Right atrium auricular region (tissue), 2 donors: ENCODE results near the gene HOXA9. TPM values are rescaled to one million over a fixed set of nuclear protein-coding genes. Genes with fewer than 3 reads are reported as not detected.

ENCODE experiments used
- DNase-seq: peaks from one replicate; pipeline ENCODE4 v3.0.0-alpha.2; 2019; ENCODE audit warnings: low spot score
- H3K27ac ChIP-seq, 2 donors: fragments of 200-600 bp; sonication (generic); 1 replicate in 1 of 2; 2 replicates in 1 of 2; pipeline ENCODE4 v1.5.1; 2016 to 2019
- H3K27me3 ChIP-seq, 2 donors: fragments of 200-600 bp; sonication (generic); one replicate each; pipeline versions ENCODE4 v1.5.1 to v1.6.0; 2017 to 2019
- H3K36me3 ChIP-seq: fragments of 200-600 bp; sonication (generic); one replicate; pipeline ENCODE4 v1.5.1; 2016
- H3K4me1 ChIP-seq, 2 donors: fragments of 200-600 bp; sonication (generic); one replicate each; pipeline versions ENCODE4 v1.5.1 to v1.6.0; 2017 to 2019
- H3K4me3 ChIP-seq, 2 donors: fragments of 200-600 bp; sonication (generic); 1 replicate in 1 of 2; 2 replicates in 1 of 2; pipeline ENCODE4 v1.5.1; 2017 to 2019; ENCODE audit warnings: mild to moderate bottlenecking in 1 of 2, moderate library complexity in 1 of 2
- H3K9me3 ChIP-seq, 2 donors: fragments of 200-600 bp; sonication (generic); one replicate each; pipeline ENCODE4 v1.5.1; 2019
- total RNA-seq, 2 donors: library from RNA; depleted of rRNA; stranded (reverse); fragments of >200 nt; gene quantifications; one replicate each; pipeline ENCODE4 v1.1.0, GENCODE V29; 2016
- TF ChIP-seq, protein P1 (sequence below), 2 donors: fragments of 200-600 bp; sonication (generic); IDR thresholded peaks; one replicate each; pipeline ENCODE4 v1.5.1; 2019; ENCODE audit warnings: antibody characterized with exemption in 2 of 2

The HOXA9 gene
- total RNA-seq, 2 donors from 2014 or later: not detected

DNA sequence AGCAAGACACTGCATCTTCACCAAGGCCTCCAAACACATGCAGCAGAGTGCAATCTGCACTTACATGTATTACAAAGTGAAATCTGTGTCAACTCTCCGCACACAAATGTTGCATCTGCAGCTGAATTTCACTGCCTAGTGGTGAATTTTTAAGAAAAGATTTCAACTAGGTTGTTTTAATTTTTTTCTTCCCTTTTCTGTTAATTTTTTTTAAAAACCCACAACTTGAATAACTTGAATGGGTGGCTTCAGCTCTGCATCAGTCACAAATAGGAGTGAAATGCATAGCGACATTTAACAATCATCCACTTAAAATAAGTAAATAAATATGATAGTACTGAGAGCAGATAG is 28.6 kb upstream of the HOXA9 start:
- DNase-seq: no peak
- TF ChIP-seq, protein P1, sequence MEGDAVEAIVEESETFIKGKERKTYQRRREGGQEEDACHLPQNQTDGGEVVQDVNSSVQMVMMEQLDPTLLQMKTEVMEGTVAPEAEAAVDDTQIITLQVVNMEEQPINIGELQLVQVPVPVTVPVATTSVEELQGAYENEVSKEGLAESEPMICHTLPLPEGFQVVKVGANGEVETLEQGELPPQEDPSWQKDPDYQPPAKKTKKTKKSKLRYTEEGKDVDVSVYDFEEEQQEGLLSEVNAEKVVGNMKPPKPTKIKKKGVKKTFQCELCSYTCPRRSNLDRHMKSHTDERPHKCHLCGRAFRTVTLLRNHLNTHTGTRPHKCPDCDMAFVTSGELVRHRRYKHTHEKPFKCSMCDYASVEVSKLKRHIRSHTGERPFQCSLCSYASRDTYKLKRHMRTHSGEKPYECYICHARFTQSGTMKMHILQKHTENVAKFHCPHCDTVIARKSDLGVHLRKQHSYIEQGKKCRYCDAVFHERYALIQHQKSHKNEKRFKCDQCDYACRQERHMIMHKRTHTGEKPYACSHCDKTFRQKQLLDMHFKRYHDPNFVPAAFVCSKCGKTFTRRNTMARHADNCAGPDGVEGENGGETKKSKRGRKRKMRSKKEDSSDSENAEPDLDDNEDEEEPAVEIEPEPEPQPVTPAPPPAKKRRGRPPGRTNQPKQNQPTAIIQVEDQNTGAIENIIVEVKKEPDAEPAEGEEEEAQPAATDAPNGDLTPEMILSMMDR (IDR thresholded peaks at IDR 0.05): no peak
- H3K27ac ChIP-seq: no peak overlapping the region
- H3K27me3 ChIP-seq: peaks cover 78 to 89% of the 10 kb centered on the region in 2 donors
- H3K36me3 ChIP-seq: no peaks in the 10 kb centered on the region
- H3K9me3 ChIP-seq: no peaks in the 10 kb centered on the region
- no peak overlapping the region for H3K4me3 ChIP-seq
- peaks cover 0 to 30% of the 10 kb centered on the region in 2 donors for H3K4me1 ChIP-seq

DNA sequence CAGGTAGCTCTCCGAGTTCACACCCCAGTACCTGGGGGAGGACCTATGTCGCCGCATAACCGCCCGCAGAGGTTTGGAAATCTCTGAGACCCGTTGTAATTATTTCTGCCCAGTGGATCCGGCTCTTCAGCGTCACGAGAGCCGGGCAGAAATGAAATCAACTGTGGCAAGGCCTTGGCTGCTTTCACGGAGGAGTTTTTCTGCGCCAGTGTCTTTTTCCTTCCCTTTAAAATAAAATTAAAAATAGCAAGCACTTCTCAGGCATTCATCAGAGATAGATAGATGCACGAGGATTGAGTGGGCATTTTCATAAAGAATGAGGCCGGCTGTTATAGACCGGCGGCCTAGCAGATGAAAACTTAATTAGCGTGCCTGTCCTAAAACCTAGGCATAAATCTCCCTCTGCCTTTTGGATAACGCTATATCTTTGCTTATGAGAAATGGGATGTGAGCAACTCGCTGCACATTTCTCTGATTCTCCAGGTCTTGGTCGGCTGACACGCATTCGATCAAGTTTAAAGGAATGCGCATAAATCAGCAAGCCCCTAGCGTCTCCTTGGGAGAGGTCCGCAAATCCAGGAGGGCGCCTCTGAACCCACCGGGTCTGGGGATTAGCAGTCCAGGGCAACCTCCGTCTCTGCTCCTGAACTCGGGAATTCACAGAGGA is 28.1 kb upstream of the HOXA9 start:
- Histone ChIP-seq H3K4me3 (peak overlapping the region in 1 of 2 donors; percentile 33), H3K9me3 (no peaks in the 10 kb centered on the region), H3K27ac (no peak overlapping the region), H3K36me3 (no peaks in the 10 kb centered on the region), H3K4me1 (peaks cover 0 to 30% of the 10 kb centered on the region in 2 donors), H3K27me3 (peaks cover 78 to 89% of the 10 kb centered on the region in 2 donors)
- DNase-seq: no peak
- TF ChIP-seq, protein P1 (IDR thresholded peaks at IDR 0.05): no peak

DNA sequence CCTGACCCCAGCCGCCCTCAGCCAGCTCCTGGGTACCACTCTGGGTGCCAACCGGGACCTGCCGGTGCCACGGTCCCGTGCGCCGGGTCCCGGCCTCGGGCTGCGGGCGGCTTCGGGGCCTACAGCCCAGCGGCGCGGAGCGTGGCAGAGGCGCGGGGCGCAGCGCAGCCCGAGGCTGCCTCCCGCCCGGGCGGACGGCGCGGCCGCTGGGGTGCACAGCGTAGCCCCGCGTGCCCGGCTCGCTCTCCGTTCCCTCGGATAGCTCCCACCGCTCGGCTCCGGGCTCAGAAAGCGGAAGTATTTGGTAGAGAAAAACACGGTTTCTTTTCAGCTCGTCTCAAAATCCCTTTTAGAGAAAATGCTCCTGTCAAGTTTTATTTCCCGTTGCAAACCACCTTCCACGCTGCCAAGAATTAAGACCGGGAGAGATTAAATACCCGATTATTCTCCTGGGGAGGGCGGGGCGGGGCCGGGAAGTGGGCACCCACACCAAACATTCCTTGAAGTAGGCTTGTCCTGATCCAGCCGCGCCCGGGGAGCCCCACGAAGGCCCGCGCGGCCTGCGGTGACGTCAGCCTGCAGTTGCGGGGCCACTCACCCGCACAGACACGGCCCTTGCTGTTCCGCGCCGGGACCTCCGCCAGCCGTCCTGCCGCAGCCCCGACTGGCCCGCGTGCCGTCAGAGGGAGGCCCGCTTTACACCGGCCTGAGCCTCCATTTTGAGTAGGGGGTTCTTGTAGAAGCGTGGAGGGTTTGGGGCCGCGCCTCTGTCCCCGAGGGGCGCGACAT is 27.4 kb upstream of the HOXA9 start:
- TF ChIP-seq, protein P1 (IDR thresholded peaks at IDR 0.05): no peak

DNA sequence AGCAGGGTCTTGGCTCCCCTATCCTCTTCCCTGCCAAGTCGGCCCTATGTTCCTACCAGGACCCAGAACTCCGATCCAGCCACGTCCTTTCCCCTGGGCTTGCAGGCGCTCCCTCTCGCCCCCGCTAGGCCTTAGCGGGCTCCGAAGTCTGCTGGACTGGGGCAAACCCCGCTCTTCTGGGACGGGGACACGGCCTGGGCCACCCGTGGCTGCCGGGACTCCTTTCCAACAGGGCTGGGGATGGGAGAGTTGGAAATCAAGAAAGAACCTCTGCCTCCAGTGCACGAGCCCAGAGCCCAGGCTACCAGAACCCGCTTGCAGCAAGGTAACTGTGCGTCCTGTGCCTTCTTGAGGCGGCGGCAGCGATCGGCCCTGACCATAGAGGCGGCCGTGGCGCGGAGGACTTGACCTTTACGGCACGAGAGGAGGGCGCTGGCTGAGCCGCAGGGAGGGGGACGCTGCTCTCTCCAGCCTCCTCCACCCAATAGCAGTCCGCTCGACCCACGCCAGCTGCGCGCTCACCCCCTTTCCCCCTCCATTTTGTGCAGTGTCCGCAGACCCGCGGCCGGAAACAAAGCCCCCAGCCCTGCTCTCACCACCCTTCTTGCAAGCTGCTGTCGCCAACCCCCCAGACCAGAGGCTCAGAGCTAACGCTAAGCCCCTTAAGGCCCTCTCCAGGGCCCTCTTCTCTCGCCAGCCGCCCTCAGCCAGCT is 26.7 kb upstream of the HOXA9 start:
- Histone ChIP-seq H3K27me3 (peaks cover 79 to 90% of the 10 kb centered on the region in 2 donors), H3K36me3 (no peaks in the 10 kb centered on the region), H3K9me3 (no peaks in the 10 kb centered on the region), H3K4me1 (peaks cover 0 to 40% of the 10 kb centered on the region in 2 donors), H3K4me3 (peak overlapping the region in 1 of 2 donors; percentile 33), H3K27ac (no peak overlapping the region)
- TF ChIP-seq, protein P1 (IDR thresholded peaks at IDR 0.05): no peak
- DNase-seq: no peak

More for the DNA sequence above, 27.4 kb upstream of the HOXA9 start:
- no peak for DNase-seq
- Histone ChIP-seq H3K36me3 (no peaks in the 10 kb centered on the region), H3K9me3 (no peaks in the 10 kb centered on the region), H3K27ac (no peak overlapping the region), H3K27me3 (peaks cover 80 to 89% of the 10 kb centered on the region in 2 donors), H3K4me3 (peak overlapping the region in 1 of 2 donors; percentile 33), H3K4me1 (peaks cover 0 to 36% of the 10 kb centered on the region in 2 donors)

DNA sequence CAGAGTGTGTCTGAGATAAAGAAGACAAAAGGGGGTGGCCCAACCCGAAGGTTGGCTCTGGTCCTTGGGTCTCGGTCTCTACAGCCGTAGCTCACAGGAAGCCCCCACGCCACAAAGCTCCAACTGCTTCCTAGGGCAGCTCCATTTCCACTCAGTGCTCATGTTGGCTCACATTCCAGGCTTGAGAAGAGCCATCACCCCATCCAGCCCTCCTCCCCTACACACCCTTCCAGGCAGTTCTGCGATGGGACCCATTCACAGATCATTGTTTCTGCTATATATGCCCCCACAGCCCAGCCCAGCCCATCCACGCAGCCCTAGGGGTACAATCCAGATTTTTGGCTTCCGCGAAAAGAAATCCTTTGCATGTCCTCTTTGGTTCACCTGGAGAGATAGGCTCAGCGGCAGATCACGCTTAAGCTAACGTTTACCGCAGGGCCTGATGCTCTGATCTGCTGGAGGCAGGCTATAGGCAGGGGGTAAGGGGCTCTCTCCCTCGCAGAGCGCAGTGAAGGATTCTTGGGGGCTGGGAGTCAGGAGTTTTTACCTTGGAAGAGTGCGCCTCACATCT is 25.9 kb upstream of the HOXA9 start:
- Histone ChIP-seq H3K4me1 (peaks cover 0 to 40% of the 10 kb centered on the region in 2 donors), H3K36me3 (no peaks in the 10 kb centered on the region), H3K27me3 (peaks cover 73 to 93% of the 10 kb centered on the region in 2 donors), H3K9me3 (no peaks in the 10 kb centered on the region), H3K27ac (no peak overlapping the region), H3K4me3 (no peak overlapping the region)
- DNase-seq: no peak
- TF ChIP-seq, protein P1 (IDR thresholded peaks at IDR 0.05): no peak
